WI38 (cell line): Measurements from ENCODE around the gene CYTIP.

Source experiments
- H3K4me3 ChIP-seq: 2 replicates; pipeline ENCODE4 v1.5.1; 2011; ENCODE audit warnings: low read depth, mild to moderate bottlenecking, control low read depth, low read length
- CTCF ChIP-seq: IDR thresholded peaks from 2 replicates; pipeline ENCODE4 v1.5.1; 2012; ENCODE audit warnings: low read depth, mild to moderate bottlenecking, control low read depth, low read length

The CYTIP gene

GRCh38 chr2:157480182-157480961 is 36.5 kb upstream of the CYTIP start:
- no peak overlapping the region for H3K4me3 ChIP-seq
- TF ChIP-seq CTCF = no peak

- no peak for TF ChIP-seq CTCF
- H3K4me3 ChIP-seq = no peak overlapping the region
Observed at GRCh38 chr2:157479081-157480027, 35.5 kb upstream of the CYTIP start.

GRCh38 chr2:157477919-157478318 is 34.0 kb upstream of the CYTIP start:
- no peak for TF ChIP-seq CTCF

GRCh38 chr2:157476953-157477709 is 33.2 kb upstream of the CYTIP start:
- TF ChIP-seq CTCF = no peak
- no peak overlapping the region for H3K4me3 ChIP-seq

More at GRCh38 chr2:157477919-157478318, 34.0 kb upstream of the CYTIP start:
- no peak overlapping the region for H3K4me3 ChIP-seq

- H3K4me3 ChIP-seq = no peak overlapping the region
- no peak for TF ChIP-seq CTCF
Observed at GRCh38 chr2:157475722-157476390, 32.0 kb upstream of the CYTIP start.

- no peak for TF ChIP-seq CTCF
- no peak overlapping the region for H3K4me3 ChIP-seq
Observed at GRCh38 chr2:157473581-157473980, 29.7 kb upstream of the CYTIP start.
